HCT116 (cell line): ENCODE results near the gene KBTBD3. TPM values are rescaled to one million over a fixed set of nuclear protein-coding genes. Genes with fewer than 3 reads are reported as not detected.
A peak's percentile ranks its signal among the peaks of the same experiment; 100 is the strongest.

Experiments
- ATAC-seq: fragments of 200-7000 bp; cut with Tn5 transposase; 2 replicates; pipeline ENCODE4 v1.9.1; 2020; ENCODE audit warnings: mild to moderate bottlenecking, moderate library complexity
- Bru-seq: library from RNA; stranded (reverse); fragments of 400-500 nt; gene quantifications from one replicate; lab custom pipeline; 2021; lab: Mats Ljungman, UMichigan
- BruChase-seq, 2 experiments: library from RNA; stranded (reverse); fragments of 400-500 nt; gene quantifications; one replicate each; lab custom pipeline; 2021; lab: Mats Ljungman, UMichigan
- BruUV-seq: library from RNA; stranded (reverse); fragments of 400-500 nt; replicated peaks from 2 replicates; lab custom pipeline; 2021; lab: Mats Ljungman, UMichigan
- CTCF ChIA-PET: fragments of 300-600 bp; sonication (Branson Sonifier 250); formaldehyde crosslinking; loops from one replicate; lab custom pipeline; 2021; ENCODE audit warnings: antibody characterized with exemption; lab: Charles Lee
- POLR2A ChIA-PET: fragments of 300-600, 350-600 bp; sonication (Branson Sonifier 250); formaldehyde crosslinking; loops from one replicate; lab custom pipeline; 2021; ENCODE audit warnings: antibody characterized with exemption; lab: Charles Lee
- RAD21 ChIA-PET, 2 experiments: fragments of 300-600 bp; sonication (Branson Sonifier 250); formaldehyde crosslinking; loops; one replicate each; lab custom pipeline; 2023; ENCODE audit warnings: low total read pairs in 2 of 2; ENCODE audit not compliant: uncharacterized antibody in 2 of 2, unreplicated experiment in 2 of 2, low non-redundant PET in 1 of 2; lab: Charles Lee
- DNase-seq: peaks from one replicate; pipeline ENCODE4 v3.0.0-alpha.2; 2010; ENCODE audit warnings: low read depth, low spot score
- H2AFZ ChIP-seq: fragments of 200-600 bp; shearing (Covaris generic), sonication (generic); 2 replicates; pipeline ENCODE4 v1.6.1; 2017; ENCODE audit warnings: low read depth, mixed run types, mixed read lengths, antibody characterized with exemption, low read length; ENCODE audit not compliant: poor library complexity, severe bottlenecking
- H3K27ac ChIP-seq: 2 replicates; pipeline ENCODE4 v1.5.1; 2012; ENCODE audit warnings: low read depth, low read length
- H3K27me3 ChIP-seq: fragments of 200-600 bp; sonication (generic); 2 replicates; pipeline ENCODE4 v1.6.1; 2016; ENCODE audit warnings: mixed run types, low read length, mixed read lengths; ENCODE audit not compliant: insufficient read depth
- H3K36me3 ChIP-seq, 2 experiments: fragments of 200-500 bp in 1 of 2; fragments of 200-600 bp in 1 of 2; sonication (Bioruptor generic) in 1 of 2; sonication (generic) in 1 of 2; 2 replicates each; pipeline versions ENCODE4 v1.5.1 to v1.6.1; 2014 to 2016; ENCODE audit warnings: low read length in 2 of 2, inconsistent platforms in 1 of 2, mixed read lengths in 1 of 2, mixed run types in 1 of 2; ENCODE audit not compliant: insufficient read depth in 2 of 2, control insufficient read depth in 1 of 2
- H3K4me1 ChIP-seq, 2 experiments: fragments of 200-600 bp in 1 of 2; sonication (generic) in 1 of 2; 2 replicates each; pipeline versions ENCODE4 v1.5.1 to v1.6.1; 2012 to 2017; ENCODE audit warnings: low read length in 2 of 2, inconsistent platforms in 1 of 2, mild to moderate bottlenecking in 1 of 2, mixed read lengths in 1 of 2, mixed run types in 1 of 2, moderate library complexity in 1 of 2; ENCODE audit not compliant: insufficient read depth in 2 of 2, control insufficient read depth in 1 of 2
- H3K4me2 ChIP-seq: fragments of 200-600 bp; sonication (generic); 2 replicates; pipeline ENCODE4 v1.6.1; 2017; ENCODE audit warnings: mixed run types, low read length, mixed read lengths
- H3K4me3 ChIP-seq, 2 experiments: fragments of 200-600 bp in 1 of 2; sonication (generic) in 1 of 2; replicated peaks in 1 of 2; 2 replicates each; pipeline ENCODE4 v1.5.1; 2011 to 2016; ENCODE audit warnings: low read length in 2 of 2, control low read depth in 1 of 2, low read depth in 1 of 2, mild to moderate bottlenecking in 1 of 2, mixed read lengths in 1 of 2, mixed run types in 1 of 2
- H3K79me2 ChIP-seq: fragments of 200-600 bp; sonication (generic); 2 replicates; pipeline ENCODE4 v1.6.1; 2017; ENCODE audit warnings: mild to moderate bottlenecking, mixed run types, low read length, moderate library complexity, mixed read lengths; ENCODE audit not compliant: insufficient read depth
- H3K9ac ChIP-seq: fragments of 200-600 bp; sonication (generic); 2 replicates; pipeline ENCODE4 v1.6.1; 2016; ENCODE audit warnings: low read length, mixed read lengths
- H3K9me2 ChIP-seq: fragments of 200-600 bp; sonication (generic), shearing (Covaris generic); 2 replicates; pipeline ENCODE4 v1.6.1; 2017; ENCODE audit warnings: mixed run types, mild to moderate bottlenecking, moderate library complexity; ENCODE audit not compliant: insufficient read depth
- H3K9me3 ChIP-seq, 2 experiments: fragments of 200-500 bp in 1 of 2; fragments of 200-600 bp in 1 of 2; sonication (Bioruptor generic) in 1 of 2; sonication (generic) in 1 of 2; 2 replicates each; pipeline ENCODE4 v1.6.1; 2014 to 2017; ENCODE audit warnings: low read length in 2 of 2, mixed read lengths in 2 of 2, inconsistent platforms in 1 of 2, low read depth in 1 of 2, mild to moderate bottlenecking in 1 of 2, mixed run types in 1 of 2, moderate library complexity in 1 of 2; ENCODE audit not compliant: control insufficient read depth in 1 of 2, insufficient read depth in 1 of 2
- H4K20me1 ChIP-seq: fragments of 200-600 bp; sonication (generic), shearing (Covaris generic); 2 replicates; pipeline ENCODE4 v1.6.1; 2017; ENCODE audit warnings: mixed run types, mild to moderate bottlenecking, moderate library complexity; ENCODE audit not compliant: insufficient read depth
- CBX3 ChIP-seq: IDR thresholded peaks from 2 replicates; pipeline ENCODE4 v1.6.1; 2012; ENCODE audit warnings: low read depth
- CEBPB ChIP-seq: IDR thresholded peaks from 2 replicates; pipeline ENCODE4 v1.6.1; 2012; ENCODE audit warnings: low read depth
- EGR1 ChIP-seq: IDR thresholded peaks from 2 replicates; pipeline ENCODE4 v1.6.1; 2012; ENCODE audit warnings: low read depth
- EZH2phosphoT487 ChIP-seq: fragments of 200-600 bp; IDR thresholded peaks from 2 replicates; pipeline ENCODE4 v1.6.1; 2018; ENCODE audit warnings: antibody characterized with exemption, borderline replicate concordance
- JUND ChIP-seq: IDR thresholded peaks from 2 replicates; pipeline ENCODE4 v1.6.1; 2012
- POLR2A ChIP-seq: IDR thresholded peaks from 2 replicates; pipeline ENCODE4 v1.7.0; 2011; ENCODE audit warnings: borderline replicate concordance; ENCODE audit not compliant: insufficient read depth, insufficient read length; ENCODE audit errors: extremely low read depth
- POLR2AphosphoS5 ChIP-seq: IDR thresholded peaks from 2 replicates; pipeline ENCODE4 v1.6.1; 2011; ENCODE audit warnings: mild to moderate bottlenecking, low read depth, low read length, moderate library complexity
- RAD21 ChIP-seq: IDR thresholded peaks from 2 replicates; pipeline ENCODE4 v1.6.1; 2012; ENCODE audit warnings: low read depth, mild to moderate bottlenecking
- SP1 ChIP-seq: IDR thresholded peaks from 2 replicates; pipeline ENCODE4 v1.6.1; 2012; ENCODE audit warnings: low read depth
- SRF ChIP-seq: IDR thresholded peaks from 2 replicates; pipeline ENCODE4 v1.6.1; 2012; ENCODE audit warnings: low read depth
- intact Hi-C: fragments of 100-400 bp; cut with micrococcal nuclease; formaldehyde crosslinking; loops from 2 replicates; pipeline ENCODE4 v1.10.0; 2022
- long read RNA-seq: library from polyadenylated mRNA; unstranded; transcript quantifications from one replicate; pipeline ENCODE4 v2.0.0, GENCODE V29; 2021; ENCODE audit not compliant: unreplicated experiment
- polyA plus RNA-seq: library from polyadenylated mRNA; unstranded; fragments of >200 nt; gene quantifications from 2 replicates; pipeline ENCODE4 v1.2.1, GENCODE V29; 2012; ENCODE audit warnings: missing spikeins
- total RNA-seq: library from RNA; stranded (reverse); gene quantifications from one replicate; pipeline ENCODE4 v1.2.1, GENCODE V29; 2021; ENCODE audit not compliant: unreplicated experiment
- TF ChIP-seq, protein P1 (sequence below): IDR thresholded peaks from 2 replicates; pipeline ENCODE4 v1.6.1; 2012
- TF ChIP-seq, protein P2 (sequence below): IDR thresholded peaks from 2 replicates; pipeline ENCODE4 v1.6.1; 2011; ENCODE audit warnings: mild to moderate bottlenecking, low read length, moderate library complexity; ENCODE audit not compliant: insufficient replicate concordance; ENCODE audit errors: extremely low read depth
- TF ChIP-seq, protein P3 (sequence below), 3 experiments: fragments of 200-600 bp in 1 of 3; sonication (generic) in 1 of 3; IDR thresholded peaks in 2 of 3; conservative IDR thresholded peaks in 1 of 3; 2 replicates each; pipeline ENCODE4 v1.5.1; 2012 to 2017; ENCODE audit warnings: low read depth in 2 of 3, low read length in 2 of 3, antibody characterized with exemption in 1 of 3, borderline replicate concordance in 1 of 3, control low read depth in 1 of 3, mild to moderate bottlenecking in 1 of 3, mixed read lengths in 1 of 3, mixed run types in 1 of 3, moderate library complexity in 1 of 3; ENCODE audit not compliant: insufficient read depth in 1 of 3

KBTBD3 gene, protein sequence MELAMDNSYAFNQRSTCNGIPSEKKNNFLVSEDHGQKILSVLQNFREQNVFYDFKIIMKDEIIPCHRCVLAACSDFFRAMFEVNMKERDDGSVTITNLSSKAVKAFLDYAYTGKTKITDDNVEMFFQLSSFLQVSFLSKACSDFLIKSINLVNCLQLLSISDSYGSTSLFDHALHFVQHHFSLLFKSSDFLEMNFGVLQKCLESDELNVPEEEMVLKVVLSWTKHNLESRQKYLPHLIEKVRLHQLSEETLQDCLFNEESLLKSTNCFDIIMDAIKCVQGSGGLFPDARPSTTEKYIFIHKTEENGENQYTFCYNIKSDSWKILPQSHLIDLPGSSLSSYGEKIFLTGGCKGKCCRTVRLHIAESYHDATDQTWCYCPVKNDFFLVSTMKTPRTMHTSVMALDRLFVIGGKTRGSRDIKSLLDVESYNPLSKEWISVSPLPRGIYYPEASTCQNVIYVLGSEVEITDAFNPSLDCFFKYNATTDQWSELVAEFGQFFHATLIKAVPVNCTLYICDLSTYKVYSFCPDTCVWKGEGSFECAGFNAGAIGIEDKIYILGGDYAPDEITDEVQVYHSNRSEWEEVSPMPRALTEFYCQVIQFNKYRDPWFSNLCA
- total RNA-seq, result 10.4 TPM
- polyA plus RNA-seq, result 3.8 and 4.5 TPM in 2 replicates
- percentile 56 among the genes with signal in this experiment for Bru-seq, nascent RNA
- BruChase-seq, experiment 1, labeled RNA remaining after a 6-hour chase, result percentile 37 among the genes with signal in this experiment
- percentile 52 among the genes with signal in this experiment for BruChase-seq, experiment 2, labeled RNA remaining after a 2-hour chase
- long read RNA-seq, transcript KBTBD3-205 (4 exons, 2,682 nt), result major isoform, 6 of 9 reads
- long read RNA-seq, partial matches to known transcripts, result 0 of 9 reads
- long read RNA-seq, other reads (novel, unspliced or antisense), result 1 of 9 reads

DNA sequence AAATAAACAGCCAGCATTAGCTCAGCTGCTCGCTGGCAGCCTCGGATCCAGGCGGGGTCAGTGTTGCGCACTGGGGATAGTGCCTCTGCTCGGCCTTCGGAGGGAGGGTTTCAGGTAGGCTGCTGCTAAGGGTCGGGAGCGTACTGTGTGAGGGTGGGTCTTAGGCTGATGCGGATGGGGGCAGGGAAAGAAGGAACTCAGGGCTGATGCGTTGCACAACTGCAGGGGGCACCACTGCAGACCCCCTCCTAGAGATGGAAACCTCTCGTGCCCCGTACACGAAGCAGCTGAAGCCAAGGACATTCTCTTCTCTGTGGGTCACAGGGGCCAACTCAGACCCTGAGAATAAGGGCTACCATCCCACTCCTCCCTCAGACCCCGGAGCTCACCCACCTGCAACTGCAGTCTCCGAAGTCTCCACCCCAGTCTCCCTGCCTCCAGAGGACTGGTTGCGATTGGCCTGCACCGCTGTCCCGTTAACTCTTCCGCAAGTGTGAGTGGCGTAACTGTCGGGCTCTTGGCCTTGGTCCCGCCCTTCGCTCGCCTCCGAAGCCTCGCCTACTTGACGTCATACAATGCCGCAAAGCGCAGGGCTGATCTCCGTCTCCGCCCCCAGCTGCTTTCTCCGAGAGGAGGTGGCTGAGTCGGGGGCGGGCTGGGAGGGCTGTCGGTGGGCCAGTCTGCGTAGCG lies at the start of gene KBTBD3:
KBTBD3 (minus strand) TSS at position 429 of the 690 bp plus-strand sequence. CDS start 18,250 bp downstream, outside the sequence.
- peak within 1 kb of the TSS; percentile 86 for H3K27ac ChIP-seq
- peak within 1 kb of the TSS; percentile 95 for H3K9ac ChIP-seq
- H3K27me3 ChIP-seq, result no peaks in the 10 kb centered on the region
- intact Hi-C loops, result loop anchor here (2.0 kb wide), 1 partner anchor 54 kb away; the partner anchor contains the start of gene MSANTD4
- DNase-seq, result peak; percentile 98
- H3K4me2 ChIP-seq, result peak within 1 kb of the TSS; percentile 95
- no TSS peak for BruUV-seq
- H2AFZ ChIP-seq, result peak within 1 kb of the TSS; percentile 49
- TF ChIP-seq POLR2A (peak; percentile 21), SP1 (peak; percentile 89), RAD21 (no peak), POLR2AphosphoS5 (peak; percentile 65), EGR1 (peak; percentile 55; the same call in 1 of the 2 replicates), CEBPB (peak; percentile 71), CBX3 (peak; percentile 91), JUND (no peak), EZH2phosphoT487 (no peak), SRF (no peak)
- TF ChIP-seq, protein P1, sequence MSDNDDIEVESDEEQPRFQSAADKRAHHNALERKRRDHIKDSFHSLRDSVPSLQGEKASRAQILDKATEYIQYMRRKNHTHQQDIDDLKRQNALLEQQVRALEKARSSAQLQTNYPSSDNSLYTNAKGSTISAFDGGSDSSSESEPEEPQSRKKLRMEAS, result peak; percentile 24; the same call in 1 of the 2 replicates
- TF ChIP-seq, protein P2, sequence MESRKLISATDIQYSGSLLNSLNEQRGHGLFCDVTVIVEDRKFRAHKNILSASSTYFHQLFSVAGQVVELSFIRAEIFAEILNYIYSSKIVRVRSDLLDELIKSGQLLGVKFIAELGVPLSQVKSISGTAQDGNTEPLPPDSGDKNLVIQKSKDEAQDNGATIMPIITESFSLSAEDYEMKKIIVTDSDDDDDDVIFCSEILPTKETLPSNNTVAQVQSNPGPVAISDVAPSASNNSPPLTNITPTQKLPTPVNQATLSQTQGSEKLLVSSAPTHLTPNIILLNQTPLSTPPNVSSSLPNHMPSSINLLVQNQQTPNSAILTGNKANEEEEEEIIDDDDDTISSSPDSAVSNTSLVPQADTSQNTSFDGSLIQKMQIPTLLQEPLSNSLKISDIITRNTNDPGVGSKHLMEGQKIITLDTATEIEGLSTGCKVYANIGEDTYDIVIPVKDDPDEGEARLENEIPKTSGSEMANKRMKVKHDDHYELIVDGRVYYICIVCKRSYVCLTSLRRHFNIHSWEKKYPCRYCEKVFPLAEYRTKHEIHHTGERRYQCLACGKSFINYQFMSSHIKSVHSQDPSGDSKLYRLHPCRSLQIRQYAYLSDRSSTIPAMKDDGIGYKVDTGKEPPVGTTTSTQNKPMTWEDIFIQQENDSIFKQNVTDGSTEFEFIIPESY, result peak; percentile 28
- TF ChIP-seq, protein P3, sequence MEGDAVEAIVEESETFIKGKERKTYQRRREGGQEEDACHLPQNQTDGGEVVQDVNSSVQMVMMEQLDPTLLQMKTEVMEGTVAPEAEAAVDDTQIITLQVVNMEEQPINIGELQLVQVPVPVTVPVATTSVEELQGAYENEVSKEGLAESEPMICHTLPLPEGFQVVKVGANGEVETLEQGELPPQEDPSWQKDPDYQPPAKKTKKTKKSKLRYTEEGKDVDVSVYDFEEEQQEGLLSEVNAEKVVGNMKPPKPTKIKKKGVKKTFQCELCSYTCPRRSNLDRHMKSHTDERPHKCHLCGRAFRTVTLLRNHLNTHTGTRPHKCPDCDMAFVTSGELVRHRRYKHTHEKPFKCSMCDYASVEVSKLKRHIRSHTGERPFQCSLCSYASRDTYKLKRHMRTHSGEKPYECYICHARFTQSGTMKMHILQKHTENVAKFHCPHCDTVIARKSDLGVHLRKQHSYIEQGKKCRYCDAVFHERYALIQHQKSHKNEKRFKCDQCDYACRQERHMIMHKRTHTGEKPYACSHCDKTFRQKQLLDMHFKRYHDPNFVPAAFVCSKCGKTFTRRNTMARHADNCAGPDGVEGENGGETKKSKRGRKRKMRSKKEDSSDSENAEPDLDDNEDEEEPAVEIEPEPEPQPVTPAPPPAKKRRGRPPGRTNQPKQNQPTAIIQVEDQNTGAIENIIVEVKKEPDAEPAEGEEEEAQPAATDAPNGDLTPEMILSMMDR (IDR thresholded peaks at IDR 0.05 in 2 of 3, conservative IDR thresholded peaks at IDR 0.05 in 1 of 3; ENCODE audit: borderline replicate concordance in 1 of 3, insufficient read depth in 1 of 3, low read depth in 2 of 3, low read length in 2 of 3), result peak; percentile 23 to 54 (median 50); a peak in 5 of 6 replicates
- no peaks in the 10 kb centered on the region for H3K9me3 ChIP-seq
- ATAC-seq, result peak; percentile 95
- peaks cover 43% of the 10 kb centered on the region for H3K79me2 ChIP-seq
- no peaks in the 10 kb centered on the region for H3K9me2 ChIP-seq
- H4K20me1 ChIP-seq, result peaks cover under 1% of the 10 kb centered on the region; the same call in 1 of the 2 replicates
- RAD21 ChIA-PET, result interaction anchor here in 1 of 2 experiments (0.6 kb wide), 1 partner anchor 960 kb away, joined by 3 read pairs; no protein-coding TSS in a partner anchor
- H3K4me3 ChIP-seq, result peak within 1 kb of the TSS; percentile 80 to 95
- H3K4me1 ChIP-seq, result peaks cover 6 to 11% of the 10 kb centered on the region in 2 experiments; a peak in 2 of 4 replicates
- H3K36me3 ChIP-seq, result peaks cover 14 to 17% of the 10 kb centered on the region in 2 experiments
- POLR2A ChIA-PET, result interaction anchor here (0.6 to 1.0 kb wide), 7 partner anchors 9 to 1722 kb away, joined by 3 to 6 read pairs (median 3); no protein-coding TSS in a partner anchor
- CTCF ChIA-PET, result interaction anchor here (0.6 to 1.4 kb wide), 5 partner anchors 10 to 958 kb away, joined by 3 to 6 read pairs (median 4); no protein-coding TSS in a partner anchor
